AG09319 (cell line): ENCODE measurements around the gene RAB40C.

Source experiments
- DNase-seq: peaks from one replicate; pipeline ENCODE4 v3.0.0-alpha.2; 2010; ENCODE audit warnings: low read depth; ENCODE audit errors: extremely low read depth
- CTCF ChIP-seq: IDR thresholded peaks from 2 replicates; pipeline ENCODE4 v1.5.1; 2011; ENCODE audit warnings: low read depth, mild to moderate bottlenecking, inconsistent platforms, low read length, moderate library complexity

RAB40C gene

GRCh38 chr16:600781-601180, 10.9 kb downstream of the RAB40C start:
- TF ChIP-seq CTCF, result no peak; the same call in none of the 2 replicates
- DNase-seq, result no peak

GRCh38 chr16:603933-604332, 14.1 kb downstream of the RAB40C start:
- TF ChIP-seq CTCF, result no peak
- DNase-seq, result no peak

- DNase-seq, result no peak
- no peak for TF ChIP-seq CTCF
Measured at GRCh38 chr16:606656-607307, 16.9 kb downstream of the RAB40C start.

GRCh38 chr16:608019-608418, 18.2 kb downstream of the RAB40C start:
- no peak for TF ChIP-seq CTCF
- no peak for DNase-seq

- no peak for DNase-seq
- TF ChIP-seq CTCF, result no peak
Measured at GRCh38 chr16:609316-609715, 19.4 kb downstream of the RAB40C start.

GRCh38 chr16:609984-610383, 20.1 kb downstream of the RAB40C start:
- no peak for TF ChIP-seq CTCF
- DNase-seq, result no peak

- TF ChIP-seq CTCF, result peak; percentile 22
- no peak for DNase-seq
Measured at GRCh38 chr16:610513-611381, 20.9 kb downstream of the RAB40C start.
